Activated CD4-positive, alpha-beta T cell treated with anti-CD3 and anti-CD28 coated beads for 1 hour (primary cell): ENCODE measurements around the gene FBXW8.

ENCODE experiments used
- DNase-seq: peaks from one replicate; pipeline ENCODE4 v3.0.0-alpha.2; 2020

The FBXW8 gene

DNA sequence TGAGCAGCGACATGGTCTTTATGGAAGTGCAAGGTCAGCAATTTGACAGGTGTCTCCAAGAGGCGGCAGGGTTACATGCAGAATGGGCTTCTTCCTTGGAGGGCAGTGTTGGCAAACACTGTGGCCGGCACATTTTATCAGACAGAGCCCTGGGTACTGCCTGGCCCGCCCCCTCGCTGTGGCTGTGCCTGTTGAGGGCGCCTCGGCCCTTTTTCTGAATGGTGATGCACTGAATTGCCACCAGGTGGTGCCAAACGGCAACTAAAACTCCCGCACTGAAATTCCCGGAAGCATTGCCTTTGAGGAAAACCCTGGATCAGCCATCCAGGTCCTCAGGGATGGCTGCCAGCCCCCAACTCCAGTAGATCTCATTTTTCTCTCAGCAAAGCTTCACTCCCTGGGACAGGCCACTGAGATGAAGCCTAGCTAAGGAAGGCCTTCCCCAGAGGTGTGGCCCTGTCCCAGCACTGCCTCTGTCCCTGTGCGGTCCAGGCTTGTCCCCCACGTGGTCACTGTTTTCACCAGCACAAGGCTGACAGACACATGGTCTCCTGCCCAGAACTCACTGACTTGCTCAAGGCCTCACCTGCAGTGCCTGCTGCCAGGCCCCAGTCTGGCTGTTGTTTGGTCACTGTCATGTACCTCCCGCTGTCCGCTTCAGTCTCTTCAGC, 114.9 kb downstream of the FBXW8 start:
- no peak for DNase-seq

DNA sequence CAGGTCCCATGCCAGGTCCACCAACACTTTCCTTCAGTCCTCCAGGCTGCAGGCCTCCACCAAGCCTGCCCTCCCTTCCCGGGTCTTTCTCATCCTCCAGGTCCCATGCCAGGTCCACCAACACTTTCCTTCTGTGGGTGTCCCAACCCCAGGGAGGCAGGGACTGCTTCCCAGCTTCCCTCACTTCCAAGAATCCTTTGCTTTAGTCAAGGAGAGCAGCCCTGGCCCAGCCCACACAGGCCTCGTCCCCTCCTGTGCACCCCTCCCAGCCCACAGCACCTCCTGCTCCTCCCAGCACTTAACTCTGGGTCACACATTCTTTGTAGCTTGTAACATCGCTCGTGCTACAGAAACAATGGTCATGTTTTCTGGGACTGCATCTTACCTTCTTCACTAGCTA, 115.6 kb downstream of the FBXW8 start:
- no peak for DNase-seq

DNA sequence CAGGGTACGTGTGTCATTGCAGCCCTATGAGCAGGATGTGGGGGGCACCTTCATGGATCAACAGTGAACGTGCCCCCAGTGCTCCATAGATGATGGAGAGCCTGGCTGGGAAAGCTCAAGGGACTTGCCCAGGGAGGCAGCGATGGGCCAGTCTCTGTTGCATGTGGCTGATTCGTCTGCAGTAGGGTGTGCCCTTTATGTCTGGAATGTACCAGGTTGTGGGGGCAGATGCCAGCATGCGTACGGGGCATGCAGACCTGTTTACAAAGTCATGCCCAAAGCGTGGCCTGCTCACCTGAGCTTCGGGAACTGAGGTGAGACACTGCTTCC, 116.1 kb downstream of the FBXW8 start:
- no peak for DNase-seq

DNA sequence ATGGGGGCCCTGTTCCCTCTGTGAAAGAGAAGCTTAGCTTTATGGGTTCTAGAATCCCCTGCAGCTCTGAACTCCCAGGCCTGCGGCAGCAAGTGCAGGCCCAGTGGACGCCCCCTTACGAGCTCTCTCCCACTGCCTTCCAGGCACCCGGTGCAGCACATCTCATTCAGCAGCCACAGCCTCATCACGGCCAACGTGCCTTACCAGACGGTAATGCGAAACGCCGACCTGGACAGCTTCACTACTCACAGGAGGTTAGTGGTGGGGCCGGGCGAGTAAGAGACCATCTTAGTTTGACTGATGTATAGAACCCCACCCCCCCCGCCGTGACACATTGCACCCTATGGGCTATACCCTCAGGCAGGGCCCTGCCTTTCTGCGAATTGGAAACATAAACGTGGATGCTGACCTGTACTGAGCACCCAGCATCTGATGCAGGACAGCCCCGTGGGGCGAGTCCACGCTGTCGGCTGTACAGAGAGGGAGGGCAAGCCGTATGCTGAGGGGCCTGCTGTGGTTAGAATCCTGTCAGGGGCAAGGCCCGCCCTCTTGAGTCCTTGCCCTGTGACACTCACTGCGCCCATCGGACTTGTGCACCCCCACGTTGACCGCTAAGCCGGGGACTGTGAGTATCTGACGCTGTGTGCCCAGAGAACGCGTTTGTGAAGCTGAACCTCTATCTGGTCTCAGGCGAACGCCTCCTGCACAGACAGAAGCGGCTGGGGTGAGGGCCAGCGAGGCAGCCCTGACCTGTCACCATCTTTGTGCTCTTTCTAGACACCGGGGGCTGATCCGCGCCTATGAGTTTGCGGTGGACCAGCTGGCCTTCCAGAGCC, 116.7 kb downstream of the FBXW8 start:
- DNase-seq, result no peak

DNA sequence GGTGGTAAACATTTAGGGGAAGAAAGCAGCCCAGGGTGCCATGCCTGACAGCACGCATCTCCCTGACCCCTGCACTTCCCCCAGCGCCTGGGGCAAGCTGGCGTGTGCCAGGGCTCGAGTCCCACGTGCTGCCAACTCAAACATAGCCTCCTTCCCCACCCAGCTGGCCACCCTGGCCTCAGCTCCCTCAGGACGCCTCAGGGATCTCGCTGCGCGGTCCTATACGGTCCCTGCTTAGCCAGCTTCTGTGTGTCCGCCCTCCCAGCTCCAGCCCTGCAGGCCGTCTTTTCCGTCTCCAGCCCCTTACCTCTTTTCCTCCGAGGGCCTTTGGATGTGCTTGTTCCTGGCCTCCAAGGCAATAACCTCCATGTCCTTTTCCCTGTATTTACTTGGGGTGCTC, 117.5 kb downstream of the FBXW8 start:
- DNase-seq, result peak; percentile 4

DNA sequence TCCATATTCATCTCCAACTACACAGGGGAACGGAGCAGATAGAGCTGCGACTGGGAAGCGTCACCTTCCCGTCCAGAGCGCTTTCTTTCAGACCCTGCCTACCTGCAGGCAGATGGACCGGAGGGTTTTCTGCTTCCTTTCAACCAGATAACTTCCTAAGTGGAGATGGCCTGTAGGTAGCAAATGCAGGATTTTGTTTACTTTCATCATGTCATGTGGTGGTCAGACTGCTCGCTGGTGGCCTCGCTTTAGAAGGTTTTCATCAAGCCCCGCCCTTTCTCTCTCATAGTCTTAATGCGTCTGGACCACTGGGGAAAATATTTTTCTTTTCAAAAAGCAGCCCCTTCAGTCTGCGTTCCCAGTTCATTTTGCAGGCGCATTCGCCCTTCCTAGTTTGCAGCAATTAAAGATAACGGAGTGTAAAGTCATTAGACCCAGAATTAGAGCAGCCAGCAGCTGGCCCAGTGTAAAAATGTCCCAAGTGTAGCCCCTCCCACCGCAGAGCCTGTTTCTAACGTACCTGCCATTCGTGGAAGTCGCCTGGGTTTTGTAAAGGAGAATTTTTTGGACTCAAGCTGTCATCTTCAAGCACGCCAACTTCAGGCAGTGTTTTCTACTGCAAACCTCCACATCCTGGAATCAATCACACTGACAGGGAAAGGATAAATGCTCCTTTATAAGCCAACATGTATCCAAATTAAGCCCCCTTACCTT, 119.6 kb downstream of the FBXW8 start:
- no peak for DNase-seq

DNA sequence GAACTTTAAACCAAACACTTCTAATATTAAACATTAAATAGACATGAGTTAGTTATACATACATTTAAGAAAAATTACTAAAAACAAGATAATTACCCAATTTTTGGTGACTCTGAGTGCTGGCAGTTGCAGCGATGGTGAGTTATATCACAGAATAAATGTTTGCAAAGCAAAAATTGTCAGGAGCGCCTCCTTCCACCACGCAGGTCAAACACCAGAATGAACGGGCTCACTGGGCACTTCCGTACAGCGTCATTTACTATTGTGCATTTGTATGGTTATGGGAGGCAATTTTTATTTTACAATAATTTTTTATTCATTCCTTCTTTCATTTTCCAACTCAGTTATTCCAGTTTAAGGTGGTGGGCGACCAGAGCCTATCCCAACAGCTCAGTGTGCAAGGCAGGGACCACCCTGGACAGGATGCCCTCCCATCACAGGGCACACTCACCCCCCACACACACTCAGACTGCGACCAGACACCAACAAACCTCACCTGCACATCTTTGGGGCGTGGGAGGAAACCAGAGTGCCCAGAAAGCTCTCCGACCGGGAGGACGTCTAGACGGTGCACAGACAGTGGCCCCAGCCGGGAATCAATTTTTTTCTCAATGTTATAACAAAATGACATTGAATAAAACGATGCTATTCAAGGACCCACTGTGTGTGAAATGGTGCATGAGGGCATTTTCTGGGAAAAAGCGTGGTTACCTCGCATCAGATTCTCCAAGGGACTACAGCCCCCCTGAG, 121.3 kb downstream of the FBXW8 start:
- DNase-seq, result no peak

DNA sequence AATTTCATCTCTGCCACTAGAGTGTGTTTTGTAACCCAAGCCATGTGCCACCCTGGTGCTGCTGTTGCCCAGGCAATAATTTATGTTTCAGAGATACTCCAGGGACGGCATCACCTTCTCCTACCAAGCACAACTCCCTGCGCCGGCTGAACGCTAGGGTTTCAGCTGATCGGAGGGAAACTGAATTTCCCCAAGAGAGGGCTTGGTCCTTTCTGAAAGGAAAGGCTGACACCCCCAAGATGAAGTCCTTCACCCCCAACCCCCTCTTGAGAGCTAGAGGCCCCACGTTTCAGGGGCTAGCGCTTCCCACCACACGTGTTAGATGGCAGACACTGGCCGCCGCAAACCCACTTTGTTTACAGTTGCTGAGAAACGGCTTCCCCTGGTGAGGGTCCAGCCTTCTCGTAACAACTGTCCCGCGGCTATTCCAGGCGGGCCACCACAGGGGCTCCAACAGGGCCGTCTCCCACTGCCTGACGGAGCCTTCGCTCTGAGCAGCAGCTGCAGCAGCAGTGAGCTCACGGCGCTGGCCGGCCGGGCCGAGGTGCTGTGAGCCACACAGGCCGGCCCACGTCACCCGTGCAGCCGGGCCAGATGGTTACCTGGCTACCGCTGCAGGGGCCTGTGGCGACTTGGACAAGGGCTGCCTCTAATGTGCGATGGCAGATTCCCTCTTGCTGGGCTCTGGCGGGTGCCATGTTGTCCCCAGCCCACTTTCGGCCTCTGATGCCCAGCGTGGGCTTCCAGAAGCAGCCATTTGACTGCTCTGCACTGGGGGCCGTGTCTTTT, 122.0 kb downstream of the FBXW8 start:
- DNase-seq, result no peak

DNA sequence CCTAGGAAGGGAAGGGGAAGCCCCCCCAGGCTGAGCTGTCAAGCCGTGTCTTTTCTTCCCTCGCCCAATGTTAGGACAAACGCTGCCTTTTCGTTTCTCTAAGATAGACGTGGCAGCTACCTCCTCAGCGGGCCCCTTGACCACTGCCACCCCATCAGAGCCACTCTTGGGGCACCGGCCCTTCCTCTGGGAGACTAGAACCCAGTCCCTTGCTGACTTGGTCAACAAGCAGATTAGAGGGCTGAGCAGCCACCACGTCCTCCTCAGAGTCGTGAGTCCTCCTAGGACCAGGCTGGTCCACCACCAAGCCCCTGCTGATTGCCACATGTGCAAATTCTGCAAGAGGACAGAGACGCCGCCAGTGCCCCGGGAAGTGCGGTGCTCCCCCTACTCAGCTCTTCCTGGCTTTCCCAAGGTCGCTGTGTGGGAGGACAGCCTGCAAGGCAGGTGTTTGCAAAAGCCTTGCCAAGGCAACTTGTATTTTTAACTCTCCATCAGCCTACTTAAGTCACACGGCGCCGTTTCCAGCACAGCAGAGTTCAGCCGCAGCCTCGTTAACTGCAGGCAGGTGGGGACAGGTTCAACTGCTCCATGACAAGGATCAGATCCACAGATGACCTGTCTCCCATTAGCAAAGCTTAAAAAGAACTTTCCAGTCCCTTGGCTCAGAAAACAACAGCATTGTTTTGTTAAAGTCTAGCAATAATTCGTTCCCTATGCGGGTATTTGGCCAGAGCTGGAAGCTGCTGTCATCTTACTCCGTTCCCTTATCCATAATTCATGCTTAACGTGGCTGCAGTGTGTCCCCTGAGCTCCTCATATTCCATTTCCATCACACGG, 122.9 kb downstream of the FBXW8 start:
- DNase-seq, result no peak

DNA sequence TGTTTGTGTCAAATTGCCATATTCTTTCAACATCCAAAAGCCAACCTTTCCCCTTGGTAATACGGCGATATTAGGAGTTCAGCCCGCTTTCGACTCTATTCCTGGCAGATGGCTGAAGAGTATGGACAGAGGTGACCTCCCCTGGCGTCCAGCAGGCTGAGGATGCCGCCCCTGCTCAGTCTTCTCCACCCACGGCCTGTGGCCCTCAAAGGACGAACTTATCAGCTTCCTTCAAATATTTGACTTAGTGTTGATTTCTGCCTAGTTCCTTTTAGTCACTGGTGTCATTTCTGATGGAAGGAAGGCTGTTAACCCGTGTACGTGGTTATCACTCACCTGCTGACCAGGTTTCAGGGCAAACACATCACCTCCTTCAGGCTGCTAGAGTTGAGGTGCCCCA, 123.5 kb downstream of the FBXW8 start:
- no peak for DNase-seq

DNA sequence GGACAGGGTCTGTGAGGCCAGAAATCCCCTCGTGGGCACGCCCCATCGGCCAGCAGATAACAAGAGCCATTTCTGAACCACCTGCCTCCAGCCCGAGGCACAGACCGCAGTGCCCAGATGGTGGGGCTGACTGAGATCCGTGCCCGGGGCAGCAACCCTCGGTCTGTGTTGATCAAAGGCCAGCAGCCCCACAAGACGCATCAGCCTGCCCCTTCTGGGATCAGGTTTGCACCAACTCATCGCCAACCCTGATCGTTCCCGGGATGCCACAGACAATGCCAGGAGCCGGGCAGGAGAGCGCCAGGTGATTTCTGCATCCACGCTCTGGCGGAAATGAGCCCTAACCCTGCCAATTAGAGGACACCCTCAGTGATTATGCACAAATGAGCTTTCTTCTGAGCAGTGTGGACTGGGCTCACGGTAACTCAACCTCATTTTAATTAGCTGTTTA, 124.0 kb downstream of the FBXW8 start:
- DNase-seq, result no peak

DNA sequence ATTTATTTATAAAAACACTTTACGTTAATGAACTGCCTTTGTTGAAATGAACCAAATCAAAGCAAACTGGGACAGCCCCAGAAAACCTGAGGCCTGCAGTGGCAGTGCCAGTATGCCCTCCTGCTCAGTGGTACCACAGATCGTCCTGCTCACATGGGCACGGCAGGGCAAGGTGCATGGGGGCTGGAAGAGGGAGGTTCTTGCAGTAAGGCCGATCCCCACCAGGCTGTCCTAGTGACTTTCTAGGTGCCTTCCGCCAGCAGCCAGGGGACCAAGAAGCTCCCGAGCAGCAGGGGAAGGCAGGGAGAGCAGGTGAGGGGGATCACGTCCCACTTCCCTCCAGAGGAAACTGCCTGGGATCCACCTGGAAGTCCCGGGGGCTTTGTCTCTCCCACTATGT, 124.5 kb downstream of the FBXW8 start:
- no peak for DNase-seq

DNA sequence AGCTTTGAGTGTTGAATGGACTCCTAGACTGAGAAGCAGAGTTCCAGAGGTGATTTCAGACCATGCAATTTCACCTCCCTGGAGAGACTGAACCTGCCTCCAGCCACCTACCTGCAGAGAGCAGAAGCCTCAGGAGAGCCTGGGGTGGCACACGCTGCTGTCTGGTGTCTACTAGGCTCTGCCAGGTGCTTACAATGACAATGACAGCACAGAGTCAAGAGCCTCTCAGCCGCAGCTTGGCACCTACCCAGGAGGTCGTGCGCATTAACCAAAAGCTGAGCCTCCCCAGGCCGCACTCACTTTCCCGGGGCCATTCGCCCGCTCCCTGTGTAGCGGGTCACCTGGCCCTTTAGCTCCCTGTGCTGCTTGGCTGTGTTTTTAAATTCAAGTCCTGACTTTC, 125.3 kb downstream of the FBXW8 start:
- DNase-seq, result no peak

DNA sequence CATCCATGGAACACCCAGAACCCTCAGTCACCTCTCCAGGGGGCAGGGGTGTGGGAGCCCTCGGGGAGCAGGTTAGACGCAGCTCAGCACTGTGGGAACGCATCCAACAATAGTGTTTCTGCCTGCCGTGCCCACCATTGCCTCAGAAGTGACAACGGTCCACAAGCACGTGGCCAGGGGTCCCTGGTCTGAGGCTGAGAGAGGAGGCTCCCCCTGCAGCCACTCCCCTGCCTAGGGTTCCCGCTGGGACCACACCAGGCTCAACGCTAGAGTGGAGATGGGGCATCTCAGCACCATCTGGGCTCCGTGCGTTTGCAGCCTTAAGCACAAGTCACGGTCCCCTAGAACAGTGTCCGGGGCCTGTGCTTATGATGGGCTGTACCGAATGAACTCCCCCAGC, 125.8 kb downstream of the FBXW8 start:
- no peak for DNase-seq

DNA sequence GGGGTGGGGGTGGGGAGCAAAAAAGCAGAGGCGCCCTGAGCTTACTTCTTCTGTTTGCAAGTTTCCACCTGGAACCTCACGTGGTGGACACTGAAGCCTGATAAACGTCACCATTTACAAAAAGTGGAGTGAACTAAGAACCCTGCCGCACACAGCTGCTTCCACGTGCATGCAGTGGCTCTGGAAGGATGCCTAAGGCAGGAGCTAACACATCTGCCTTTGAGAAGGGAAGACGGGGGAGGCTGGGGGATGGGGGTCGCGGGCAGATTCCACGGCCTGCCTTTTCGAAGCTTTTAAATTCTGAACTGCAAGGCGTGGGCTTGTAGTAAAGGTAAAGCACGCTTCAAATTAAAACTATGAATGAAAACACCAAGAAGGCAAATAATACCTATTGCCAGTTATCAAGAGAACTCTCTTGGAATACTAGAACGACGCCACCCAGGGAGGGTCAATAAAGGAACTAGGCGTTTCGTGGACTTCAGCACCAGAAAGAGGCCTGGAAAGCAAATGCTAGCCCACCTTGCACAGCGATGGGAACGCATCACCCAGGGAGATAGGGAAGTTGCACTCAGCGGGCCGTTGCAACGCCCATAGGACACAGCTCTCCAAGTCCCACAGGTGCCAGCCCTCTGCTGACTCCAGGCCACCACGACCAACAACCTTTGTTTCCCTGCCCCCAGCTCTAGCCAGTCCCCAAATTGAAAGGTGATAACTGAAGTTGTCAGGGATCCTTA, 126.7 kb downstream of the FBXW8 start:
- no peak for DNase-seq

DNA sequence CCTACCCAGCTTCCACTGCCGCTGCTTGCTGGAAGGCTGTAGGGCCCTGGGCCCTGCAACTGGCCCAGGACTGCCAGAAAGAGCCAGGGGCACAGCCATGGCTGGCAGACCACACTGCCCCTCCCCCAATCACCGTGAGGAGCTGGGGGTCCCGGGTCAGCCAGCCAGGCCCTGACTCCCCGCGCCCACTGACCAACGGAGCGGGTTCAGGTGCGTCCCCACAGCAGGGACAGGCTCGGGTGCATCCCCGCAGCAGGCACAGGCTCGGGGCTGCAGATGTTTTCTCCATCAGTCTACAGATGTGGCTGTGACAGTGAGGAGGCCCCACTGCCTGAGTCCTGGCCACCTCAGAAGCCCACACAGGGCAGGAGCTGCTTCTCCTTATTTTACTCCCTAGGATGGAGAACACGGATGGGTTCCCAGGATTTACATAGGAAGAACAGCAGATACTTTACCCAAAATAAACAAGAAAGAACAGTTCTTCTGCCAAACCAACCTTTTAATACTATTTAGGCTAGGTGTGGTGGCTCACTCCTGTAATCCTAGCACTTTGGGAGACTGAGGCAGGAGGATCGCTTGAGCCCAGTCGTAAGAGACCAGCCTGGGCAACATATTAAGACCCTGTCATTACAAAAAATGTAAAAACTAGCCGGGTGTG, 127.4 kb downstream of the FBXW8 start:
- DNase-seq, result no peak

DNA sequence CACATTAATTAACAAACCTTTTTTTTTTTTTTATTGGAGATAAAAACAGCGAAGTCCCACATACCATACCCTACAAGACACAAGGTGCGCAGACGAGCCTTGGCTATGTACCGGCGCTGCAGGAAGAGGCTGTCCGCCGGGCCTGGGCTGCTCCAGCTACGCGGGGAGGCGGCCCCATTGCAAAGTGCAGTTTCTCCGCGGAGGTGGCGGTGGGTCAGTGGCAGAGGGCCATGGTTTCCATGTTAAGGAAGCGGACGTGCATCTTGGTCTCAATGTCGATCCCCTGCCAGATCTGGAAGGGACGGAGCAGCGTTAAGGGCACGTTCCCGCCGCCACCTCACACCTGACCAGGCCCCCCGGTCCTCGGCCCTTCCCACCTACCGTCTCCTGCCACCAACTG, 128.2 kb downstream of the FBXW8 start:
- no peak for DNase-seq

DNA sequence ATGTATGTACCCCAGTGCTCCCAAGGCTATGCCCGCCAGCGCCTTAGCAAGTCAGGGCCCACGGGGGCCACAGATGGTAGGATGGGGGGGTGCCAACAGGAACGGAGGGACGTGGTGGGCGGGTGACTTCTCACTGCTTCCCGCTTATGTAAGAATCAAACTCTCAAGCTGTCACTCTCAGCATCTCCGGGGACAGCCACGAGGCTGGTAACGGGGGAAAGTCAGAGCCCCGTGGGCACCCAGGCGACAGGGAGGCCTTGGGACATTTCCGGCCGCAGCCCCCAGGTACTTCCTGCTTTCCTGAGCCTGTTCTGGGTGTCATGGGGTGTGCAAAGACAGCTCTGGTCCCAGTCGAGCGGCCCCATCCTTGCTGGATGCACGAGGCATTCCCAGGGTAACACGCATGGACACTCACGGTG, 129.2 kb downstream of the FBXW8 start:
- no peak for DNase-seq

DNA sequence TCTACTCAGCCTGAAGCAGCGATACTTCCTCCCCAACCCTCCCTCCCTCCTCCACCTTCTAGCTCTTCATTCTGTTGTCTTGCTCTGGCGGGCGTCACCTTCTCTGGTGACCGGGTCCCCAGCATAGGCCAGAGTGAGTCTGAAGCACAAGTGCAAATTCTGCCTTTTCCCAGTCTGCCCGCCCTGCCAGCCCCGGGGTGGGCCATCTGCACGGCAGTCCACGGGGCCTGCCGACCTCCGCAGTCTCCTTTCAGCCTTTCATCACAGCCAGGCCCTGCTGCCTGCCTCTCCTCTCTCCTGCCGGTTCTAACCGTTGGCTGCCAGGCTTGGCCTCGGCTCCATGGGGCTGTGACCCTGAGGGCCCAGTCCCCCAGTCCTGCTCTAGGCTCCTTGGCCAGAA, 129.7 kb downstream of the FBXW8 start:
- no peak for DNase-seq

DNA sequence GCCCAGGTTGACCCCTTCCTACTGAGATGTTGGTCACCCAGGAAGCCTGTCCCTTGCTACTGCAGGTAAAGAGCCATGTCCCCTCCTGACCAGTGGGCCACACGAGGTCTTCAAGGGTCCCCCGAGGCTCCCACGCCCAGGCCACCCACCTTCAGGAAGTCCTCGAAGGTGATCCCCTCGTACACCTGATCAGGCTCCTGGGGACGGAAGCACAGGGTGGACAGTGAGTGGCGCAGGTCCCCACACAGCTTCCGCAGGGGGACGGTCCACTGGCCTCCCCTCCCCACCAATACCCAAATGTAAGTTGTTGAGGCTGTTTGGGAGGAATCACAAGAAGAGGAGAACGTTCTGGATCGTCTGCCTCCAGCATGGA, 131.0 kb downstream of the FBXW8 start:
- DNase-seq, result no peak
